ENCODE results near the gene C1QTNF6. TPM values are rescaled to one million over a fixed set of nuclear protein-coding genes. Genes with fewer than 3 reads are reported as not detected.

Gene C1QTNF6
- 15.2 TPM for total RNA-seq (2021; ENCODE audit: unreplicated experiment)
- 9.4 and 13.4 TPM in 2 replicates for polyA plus RNA-seq (2012)
- Bru-seq, nascent RNA: percentile 56 among the genes with signal in this experiment
- percentile 56 among the genes with signal in this experiment for BruChase-seq, experiment 1, labeled RNA remaining after a 6-hour chase
- percentile 71 among the genes with signal in this experiment for BruChase-seq, experiment 2, labeled RNA remaining after a 2-hour chase
- long read RNA-seq, partial matches to known transcripts: 8 of 17 reads
- long read RNA-seq, other reads (novel, unspliced or antisense): 5 of 17 reads

- Histone ChIP-seq H3K79me2 (ENCODE audit: insufficient read depth, low read length) (no peaks in the 10 kb centered on the region), H2AFZ (ENCODE audit: low read depth, low read length, poor library complexity, severe bottlenecking) (no peak within 1 kb of the TSS), H3K9me2 (ENCODE audit: insufficient read depth) (no peaks in the 10 kb centered on the region), H3K27me3 (ENCODE audit: insufficient read depth, low read length) (no peaks in the 10 kb centered on the region), H3K4me1 (ENCODE audit: control insufficient read depth in 1 of 2, insufficient read depth in 2 of 2, low read length in 2 of 2) (peaks cover 51 to 73% of the 10 kb centered on the region in 2 experiments), H3K27ac (ENCODE audit: low read depth, low read length) (peak within 1 kb of the TSS; percentile 100), H3K4me2 (ENCODE audit: low read length) (peak within 1 kb of the TSS; percentile 96), H3K9me3 (ENCODE audit: control insufficient read depth in 1 of 2, insufficient read depth in 1 of 2, low read depth in 1 of 2, low read length in 2 of 2) (no peaks in the 10 kb centered on the region), H4K20me1 (ENCODE audit: insufficient read depth) (no peaks in the 10 kb centered on the region), H3K4me3 (replicated peaks in 1 of 2; ENCODE audit: low read depth in 1 of 2, low read length in 2 of 2) (peak within 1 kb of the TSS; percentile 58 to 67), H3K9ac (ENCODE audit: low read length) (peak within 1 kb of the TSS; percentile 84), H3K36me3 (ENCODE audit: control insufficient read depth in 1 of 2, insufficient read depth in 2 of 2, low read length in 2 of 2) (no peaks in the 10 kb centered on the region)
- ChIA-PET POLR2A (interaction anchor here (0.6 to 2.7 kb wide), 5 partner anchors 10 to 412 kb away, joined by 3 to 29 read pairs (median 6); partner anchors contain the start of gene IFT27), CTCF (interaction anchor here (1.0 to 1.5 kb wide), 3 partner anchors 9 to 71 kb away, joined by 4 to 9 read pairs (median 4); no protein-coding TSS in a partner anchor), RAD21 (ENCODE audit: low non-redundant PET in 1 of 2, low total read pairs in 2 of 2, uncharacterized antibody in 2 of 2, unreplicated experiment in 2 of 2) (interaction anchor here in 1 of 2 experiments (0.6 kb wide), 1 partner anchor 10 kb away, joined by 4 read pairs; no protein-coding TSS in a partner anchor)
- ATAC-seq (peak; percentile 62), DNase-seq (ENCODE audit: low read depth, low spot score) (no peak)
- intact Hi-C loops (cut with micrococcal nuclease): no loop called here
- TSS peak; percentile 43 for BruUV-seq (replicated peaks)
- TF ChIP-seq ELF1 (IDR thresholded peaks at IDR 0.05; ENCODE audit: borderline replicate concordance, low read depth): no peak
- peak; percentile 61 for TF ChIP-seq POLR2AphosphoS5 (IDR thresholded peaks at IDR 0.05; ENCODE audit: low read depth, low read length)
- TF ChIP-seq FOSL1 (IDR thresholded peaks at IDR 0.05; ENCODE audit: low read depth): no peak
- no peak for TF ChIP-seq ZFX (IDR thresholded peaks at IDR 0.05)
- TF ChIP-seq EZH2 (IDR thresholded peaks at IDR 0.05): no peak
- no peak for TF ChIP-seq ZBTB33 (IDR thresholded peaks at IDR 0.05; ENCODE audit: extremely low read depth, insufficient replicate concordance, low read length)
- no peak; the same call in 1 of the 2 replicates for TF ChIP-seq JUND (IDR thresholded peaks at IDR 0.05)
- no peak for TF ChIP-seq EGR1 (IDR thresholded peaks at IDR 0.05; ENCODE audit: low read depth)
- no peak for TF ChIP-seq REST (IDR thresholded peaks at IDR 0.05; ENCODE audit: low read depth)
- TF ChIP-seq POLR2A (IDR thresholded peaks at IDR 0.05; ENCODE audit: borderline replicate concordance, extremely low read depth, insufficient read depth, insufficient read length): no peak
- TF ChIP-seq SP1 (IDR thresholded peaks at IDR 0.05; ENCODE audit: low read depth): peak; percentile 35
- TF ChIP-seq CEBPB (IDR thresholded peaks at IDR 0.05; ENCODE audit: low read depth): no peak
- TF ChIP-seq TCF7L2 (IDR thresholded peaks at IDR 0.05; ENCODE audit: borderline replicate concordance, extremely low read depth, insufficient read depth, insufficient read length): no peak
- TF ChIP-seq, protein P1, sequence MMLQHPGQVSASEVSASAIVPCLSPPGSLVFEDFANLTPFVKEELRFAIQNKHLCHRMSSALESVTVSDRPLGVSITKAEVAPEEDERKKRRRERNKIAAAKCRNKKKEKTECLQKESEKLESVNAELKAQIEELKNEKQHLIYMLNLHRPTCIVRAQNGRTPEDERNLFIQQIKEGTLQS (IDR thresholded peaks at IDR 0.05): no peak
- 0 out of 2 replicates have a peak, but pooled peaks have one; percentile 28 for TF ChIP-seq MAX (IDR thresholded peaks at IDR 0.05)
- no peak for TF ChIP-seq YY1 (IDR thresholded peaks at IDR 0.05; ENCODE audit: extremely low read depth, insufficient replicate concordance, low read depth, low read length)
Observed at GRCh38 chr22:37187891-37188761, at the start of gene C1QTNF6. TSS of gene C1QTNF6 (minus strand) at chr22:37188247. CDS start at chr22:37188213, 34 bp downstream.

Data from HCT116 (cell line).